ENCODE measurements around the gene KAT2A. TPM values are rescaled to one million over a fixed set of nuclear protein-coding genes. Genes with fewer than 3 reads are reported as not detected.

Gene KAT2A
- total RNA-seq, 3 donors from 2014 or later (not counting 1 experiment from before 2014, with no cell fraction given), result 29.6 to 32.8 (median 29.9) TPM

- 73% methylated on average over 6 of the region's 6 CpGs for WGBS (ENCODE audit: insufficient coverage)
- H3K36me3 Mint-ChIP-seq, result no peaks in the 10 kb centered on the region
- ATAC-seq (no peak), DNase-seq (no peak)
- H3K9me3 ChIP-seq (ENCODE audit: control insufficient read depth, insufficient read depth, low read length), result no peaks in the 10 kb centered on the region
- no peak overlapping the region for H3K4me3 ChIP-seq (ENCODE audit: low read length)
- no peak overlapping the region for H3K4me3 Mint-ChIP-seq
- H3K9me3 Mint-ChIP-seq, result no peaks in the 10 kb centered on the region
- intact Hi-C loops (cut with micrococcal nuclease), result no loop called here
- peaks cover 0 to 13% of the 10 kb centered on the region in 2 donors for H3K4me1 Mint-ChIP-seq
- H3K27me3 Mint-ChIP-seq (ENCODE audit: low read depth in 2 of 2), result peaks cover 7 to 26% of the 10 kb centered on the region in 2 donors
- TF ChIP-seq, protein P1, sequence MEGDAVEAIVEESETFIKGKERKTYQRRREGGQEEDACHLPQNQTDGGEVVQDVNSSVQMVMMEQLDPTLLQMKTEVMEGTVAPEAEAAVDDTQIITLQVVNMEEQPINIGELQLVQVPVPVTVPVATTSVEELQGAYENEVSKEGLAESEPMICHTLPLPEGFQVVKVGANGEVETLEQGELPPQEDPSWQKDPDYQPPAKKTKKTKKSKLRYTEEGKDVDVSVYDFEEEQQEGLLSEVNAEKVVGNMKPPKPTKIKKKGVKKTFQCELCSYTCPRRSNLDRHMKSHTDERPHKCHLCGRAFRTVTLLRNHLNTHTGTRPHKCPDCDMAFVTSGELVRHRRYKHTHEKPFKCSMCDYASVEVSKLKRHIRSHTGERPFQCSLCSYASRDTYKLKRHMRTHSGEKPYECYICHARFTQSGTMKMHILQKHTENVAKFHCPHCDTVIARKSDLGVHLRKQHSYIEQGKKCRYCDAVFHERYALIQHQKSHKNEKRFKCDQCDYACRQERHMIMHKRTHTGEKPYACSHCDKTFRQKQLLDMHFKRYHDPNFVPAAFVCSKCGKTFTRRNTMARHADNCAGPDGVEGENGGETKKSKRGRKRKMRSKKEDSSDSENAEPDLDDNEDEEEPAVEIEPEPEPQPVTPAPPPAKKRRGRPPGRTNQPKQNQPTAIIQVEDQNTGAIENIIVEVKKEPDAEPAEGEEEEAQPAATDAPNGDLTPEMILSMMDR (IDR thresholded peaks at IDR 0.05), result no peak
- H3K4me1 ChIP-seq (ENCODE audit: control insufficient read depth, insufficient read depth, low read length), result peaks cover 12% of the 10 kb centered on the region
- H3K36me3 ChIP-seq (ENCODE audit: control insufficient read depth, insufficient read depth, low read length), result no peaks in the 10 kb centered on the region
- no peak overlapping the region for H3K27ac Mint-ChIP-seq
- H3K27me3 ChIP-seq (ENCODE audit: control insufficient read depth, insufficient read depth, low read length), result peaks cover 8% of the 10 kb centered on the region
- no peak overlapping the region for H3K27ac ChIP-seq (ENCODE audit: low read length)
Observed at GRCh38 chr17:42075789-42076188, 45.4 kb downstream of the KAT2A start.

DNA sequence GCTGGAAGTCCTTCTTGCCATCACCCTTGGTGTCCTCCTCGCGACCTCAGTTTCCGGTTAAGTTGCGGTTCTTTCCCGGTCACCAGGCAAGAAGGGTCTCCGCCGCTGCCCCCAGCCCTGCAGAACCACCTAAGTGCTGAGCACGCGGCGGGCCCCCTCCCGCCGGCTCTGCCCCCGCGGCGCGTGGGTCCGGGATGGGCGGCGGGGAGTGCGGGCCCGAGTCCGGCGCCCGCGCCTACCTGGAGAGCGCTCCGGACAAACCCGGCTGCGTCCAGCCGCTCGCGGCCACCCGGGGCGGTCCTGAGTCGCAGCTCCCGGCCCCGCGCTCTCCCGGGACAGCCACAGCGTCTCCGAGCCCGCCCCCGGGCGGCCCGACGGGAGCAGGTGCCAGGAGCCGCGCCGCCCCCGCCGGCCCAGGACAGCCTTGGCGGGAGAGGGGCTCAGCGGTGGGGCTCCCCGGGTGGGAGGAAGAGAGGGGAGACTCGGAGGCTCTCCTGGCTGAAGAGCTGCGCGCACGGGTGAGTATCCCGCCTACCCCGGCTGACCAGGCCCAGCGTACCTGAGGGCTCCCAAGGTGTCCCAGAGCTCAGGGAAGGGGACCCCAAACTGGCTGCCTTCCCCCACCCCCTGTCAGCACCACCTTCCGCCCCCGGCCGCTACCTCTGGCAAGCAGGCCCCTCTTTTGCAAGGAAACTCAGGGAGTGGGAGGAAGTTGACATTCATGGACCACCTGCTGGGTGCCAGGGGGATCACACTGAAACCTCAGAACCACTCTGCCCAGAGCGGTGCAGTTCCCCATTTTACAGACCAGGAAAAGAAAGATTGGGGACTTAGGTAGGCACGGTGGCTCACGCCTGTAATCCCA lies 48.6 kb downstream of the KAT2A start:
- peaks cover 12% of the 10 kb centered on the region for H3K4me1 ChIP-seq (ENCODE audit: control insufficient read depth, insufficient read depth, low read length)
- H3K9me3 ChIP-seq (ENCODE audit: control insufficient read depth, insufficient read depth, low read length), result no peaks in the 10 kb centered on the region
- DNase-seq (no peak), ATAC-seq (peak in 2 of 3 donors; percentile 32 to 50)
- no peak overlapping the region for H3K27ac ChIP-seq (ENCODE audit: low read length)
- intact Hi-C loops (cut with micrococcal nuclease), result no loop called here
- Mint-ChIP-seq H3K4me1 (peaks cover 0 to 13% of the 10 kb centered on the region in 2 donors), H3K36me3 (no peaks in the 10 kb centered on the region), H3K27me3 (ENCODE audit: low read depth in 2 of 2) (peaks cover 7 to 29% of the 10 kb centered on the region in 2 donors), H3K27ac (no peak overlapping the region), H3K9me3 (no peaks in the 10 kb centered on the region), H3K4me3 (no peak overlapping the region)
- no peak overlapping the region for H3K4me3 ChIP-seq (ENCODE audit: low read length)
- no peaks in the 10 kb centered on the region for H3K36me3 ChIP-seq (ENCODE audit: control insufficient read depth, insufficient read depth, low read length)
- 6% methylated on average over 67 of the region's 67 CpGs for WGBS (ENCODE audit: insufficient coverage)
- H3K27me3 ChIP-seq (ENCODE audit: control insufficient read depth, insufficient read depth, low read length), result peaks cover 8% of the 10 kb centered on the region
- TF ChIP-seq, protein P1 (IDR thresholded peaks at IDR 0.05), result no peak

DNA sequence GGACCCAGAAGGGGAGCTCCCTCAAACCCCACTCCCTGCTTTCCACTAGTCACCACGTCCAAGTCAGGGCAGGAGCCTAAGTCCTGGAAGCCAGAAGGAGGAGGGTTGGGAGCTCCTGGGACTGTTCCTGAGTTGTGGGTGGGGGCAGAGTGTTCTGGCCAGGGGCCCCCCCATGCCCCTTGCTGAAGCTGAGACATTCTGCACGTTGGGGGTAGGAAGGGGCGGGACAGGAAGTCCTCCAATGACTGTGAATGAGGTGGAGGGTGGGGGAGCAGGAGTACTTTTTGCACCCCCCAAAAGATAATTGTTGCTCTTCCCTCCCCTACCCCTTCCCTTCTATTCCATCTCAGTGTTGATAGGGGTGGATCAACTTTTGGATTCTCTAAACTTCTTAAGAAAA lies 49.4 kb downstream of the KAT2A start:
- Histone ChIP-seq H3K27ac (ENCODE audit: low read length) (no peak overlapping the region), H3K9me3 (ENCODE audit: control insufficient read depth, insufficient read depth, low read length) (no peaks in the 10 kb centered on the region), H3K36me3 (ENCODE audit: control insufficient read depth, insufficient read depth, low read length) (no peaks in the 10 kb centered on the region), H3K4me1 (ENCODE audit: control insufficient read depth, insufficient read depth, low read length) (peaks cover 12% of the 10 kb centered on the region), H3K27me3 (ENCODE audit: control insufficient read depth, insufficient read depth, low read length) (peaks cover 8% of the 10 kb centered on the region), H3K4me3 (ENCODE audit: low read length) (no peak overlapping the region)
- Mint-ChIP-seq H3K4me1 (peaks cover 0 to 13% of the 10 kb centered on the region in 2 donors), H3K9me3 (no peaks in the 10 kb centered on the region), H3K27me3 (ENCODE audit: low read depth in 2 of 2) (peaks cover 7 to 29% of the 10 kb centered on the region in 2 donors), H3K27ac (no peak overlapping the region), H3K4me3 (no peak overlapping the region), H3K36me3 (no peaks in the 10 kb centered on the region)
- 0% methylated on average over 2 of the region's 3 CpGs for WGBS (ENCODE audit: insufficient coverage)
- TF ChIP-seq, protein P1 (IDR thresholded peaks at IDR 0.05), result no peak
- intact Hi-C loops (cut with micrococcal nuclease), result no loop called here
- ATAC-seq, result peak in 1 of 3 donors; percentile 37
- DNase-seq, result peak in 1 of 2 donors; percentile 32
